Stimulated activated CD4-positive, alpha-beta T cell treated with anti-CD3 and anti-CD28 coated beads, TNF-alpha, amount 100 ng/mL, for 24 hours (primary cell): ENCODE results near the gene SHISAL1.

ENCODE experiments used
- DNase-seq, 3 experiments: peaks; one replicate each; pipeline ENCODE4 v3.0.0-alpha.2; 2020; ENCODE audit warnings: low read depth in 3 of 3

Gene SHISAL1

GRCh38 chr22:44210722-44211121 is 102.0 kb downstream of the SHISAL1 start:
- no peak for DNase-seq

DNA sequence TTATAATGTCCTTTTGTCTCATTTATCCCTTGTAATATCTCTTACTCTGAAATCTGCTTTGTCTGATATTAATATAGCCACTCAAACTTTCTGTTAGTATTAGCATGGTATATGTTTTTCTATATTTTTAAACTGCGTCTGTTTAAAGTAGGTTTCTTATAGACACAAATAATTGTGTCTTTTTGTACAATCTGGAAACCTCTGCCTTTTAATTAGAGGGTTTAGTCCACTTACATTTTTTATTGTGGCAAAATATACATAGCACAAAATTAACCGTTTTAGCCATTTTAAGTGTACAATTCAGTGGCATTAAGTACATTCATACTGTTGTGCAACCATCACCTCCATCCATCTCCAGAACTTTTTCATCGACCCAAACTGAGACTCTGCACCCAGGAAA is 103.4 kb downstream of the SHISAL1 start:
- DNase-seq, result no peak

DNA sequence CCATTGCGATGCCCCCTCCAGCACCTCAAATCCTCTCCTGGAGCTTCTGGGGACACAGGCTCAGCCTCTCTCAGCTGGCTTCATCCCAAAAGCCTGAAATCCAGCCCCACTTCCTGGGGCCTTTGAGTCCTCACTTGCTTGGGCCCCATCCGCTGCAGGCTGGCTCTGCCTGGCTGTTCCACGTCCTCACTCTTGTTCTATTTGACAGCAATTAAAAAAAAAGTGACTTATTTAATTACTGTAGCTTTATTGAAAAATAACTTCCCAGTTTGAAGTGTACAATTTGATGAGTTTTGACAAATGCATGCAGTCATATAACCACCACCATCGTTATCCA is 104.8 kb downstream of the SHISAL1 start:
- no peak for DNase-seq

GRCh38 chr22:44207173-44207980 is 105.4 kb downstream of the SHISAL1 start:
- DNase-seq, result no peak

DNA sequence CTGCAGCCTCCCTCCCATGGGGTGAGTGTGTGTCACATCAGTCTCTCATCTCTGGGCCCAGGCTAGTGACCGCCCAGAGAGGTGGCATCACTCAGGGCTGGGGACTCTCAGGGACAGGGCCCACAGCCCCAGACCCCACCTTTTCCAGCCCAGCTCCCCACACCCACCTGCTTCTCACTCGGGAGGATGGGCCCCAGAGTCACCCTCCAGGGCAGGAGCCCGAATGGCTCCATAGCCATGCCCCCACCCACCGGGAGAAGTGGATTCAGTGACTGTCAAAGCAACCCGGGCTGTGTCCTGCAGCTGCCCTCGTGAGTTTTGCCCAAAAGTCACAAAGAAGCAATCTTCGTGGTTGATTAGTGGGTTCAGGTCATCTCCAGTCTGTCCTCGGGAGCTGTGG is 106.1 kb downstream of the SHISAL1 start:
- no peak for DNase-seq

DNA sequence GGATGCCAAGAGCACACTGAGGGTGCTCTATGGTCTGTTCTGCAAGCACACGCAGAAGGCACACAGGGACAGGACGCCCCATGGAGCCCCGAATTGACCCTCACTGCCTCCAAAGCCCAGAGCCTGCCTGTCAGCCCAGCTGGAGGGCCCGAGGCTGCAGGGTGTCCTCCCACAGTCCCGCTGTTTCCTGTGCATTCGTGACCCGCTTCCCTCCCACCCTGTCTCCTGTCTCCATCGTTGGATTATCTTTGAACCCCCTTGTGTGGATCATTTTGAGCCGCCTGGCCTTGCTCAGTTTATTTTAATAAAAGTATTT is 106.5 kb downstream of the SHISAL1 start:
- DNase-seq, result no peak

DNA sequence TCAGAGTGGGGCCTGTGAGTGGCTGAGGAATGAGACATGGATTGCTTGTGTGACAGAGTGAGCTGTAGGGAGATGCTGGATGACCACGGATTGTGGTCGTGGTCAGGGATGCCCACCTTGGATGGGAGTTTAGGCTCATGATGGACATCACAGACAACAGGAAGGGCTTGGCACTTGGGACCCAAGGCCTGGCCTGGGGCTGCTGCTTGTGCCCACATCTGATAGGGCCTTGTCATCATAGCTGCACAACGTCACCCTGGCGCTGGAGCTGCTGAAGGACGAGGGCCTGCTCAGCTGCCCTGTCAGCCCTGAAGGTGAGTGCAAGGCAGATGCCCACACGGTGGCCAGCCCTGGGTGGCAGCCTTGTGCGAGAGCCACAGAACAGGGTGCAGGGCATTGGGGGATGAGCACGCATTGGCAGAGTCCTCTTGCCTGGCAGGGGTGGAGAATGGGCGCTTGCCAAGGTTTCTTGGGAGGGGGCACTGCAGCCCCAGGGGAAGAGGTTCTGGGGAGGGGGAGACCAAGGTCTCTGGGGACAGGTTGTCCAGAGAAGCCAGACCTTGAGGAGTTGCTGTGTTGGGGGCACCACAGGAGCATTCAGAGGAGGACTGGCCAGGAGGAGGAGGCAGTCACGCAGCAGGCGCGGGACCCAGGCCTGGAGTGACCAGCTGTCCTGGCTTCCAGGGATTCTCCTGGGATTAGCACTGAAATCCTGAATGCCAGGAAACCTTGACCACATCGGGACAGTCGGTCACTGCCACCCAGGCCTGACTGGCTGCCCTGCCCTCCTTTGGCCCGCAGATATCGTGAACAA is 107.0 kb downstream of the SHISAL1 start:
- no peak for DNase-seq

DNA sequence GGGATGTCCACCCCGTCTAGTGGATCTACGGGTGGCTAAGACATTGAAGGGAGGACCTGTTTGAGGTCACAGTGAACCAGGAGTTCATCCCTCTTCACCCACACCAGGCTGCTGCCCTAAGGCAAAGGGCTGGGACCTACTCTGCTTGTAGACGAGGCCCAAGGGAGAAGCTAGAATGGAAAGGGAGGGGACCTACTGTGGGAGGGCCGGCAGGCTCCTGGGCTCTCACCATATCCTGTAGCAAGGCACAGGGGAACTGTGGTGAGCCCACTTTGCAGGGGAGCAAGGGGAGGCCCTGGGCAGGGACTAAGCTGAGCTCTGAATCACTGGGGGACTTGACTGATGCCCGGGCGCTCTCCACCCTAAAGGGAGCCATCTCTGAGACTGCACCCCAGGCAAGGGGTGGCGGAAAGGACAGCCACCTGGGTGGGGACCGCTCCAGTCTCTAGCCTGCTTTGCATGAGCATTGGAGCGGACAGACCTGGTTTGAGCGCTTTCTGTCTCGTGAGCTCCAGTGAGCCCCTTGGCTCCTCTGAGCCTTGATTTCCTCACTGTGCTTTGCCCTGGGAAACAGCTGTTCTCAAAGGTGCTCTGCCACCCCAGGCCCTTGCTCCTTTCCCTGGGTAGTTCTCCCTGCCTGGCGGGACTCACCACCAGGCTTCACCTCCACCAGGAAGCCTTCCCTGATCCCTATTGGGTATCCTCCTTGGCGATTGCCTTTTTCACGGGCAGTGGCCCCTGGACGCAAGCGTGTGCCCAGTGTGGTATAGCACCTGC is 107.8 kb downstream of the SHISAL1 start:
- DNase-seq, result no peak

- DNase-seq, result no peak
These were observed 109.5 kb downstream of the SHISAL1 start for GRCh38 chr22:44203203-44203602.

DNA sequence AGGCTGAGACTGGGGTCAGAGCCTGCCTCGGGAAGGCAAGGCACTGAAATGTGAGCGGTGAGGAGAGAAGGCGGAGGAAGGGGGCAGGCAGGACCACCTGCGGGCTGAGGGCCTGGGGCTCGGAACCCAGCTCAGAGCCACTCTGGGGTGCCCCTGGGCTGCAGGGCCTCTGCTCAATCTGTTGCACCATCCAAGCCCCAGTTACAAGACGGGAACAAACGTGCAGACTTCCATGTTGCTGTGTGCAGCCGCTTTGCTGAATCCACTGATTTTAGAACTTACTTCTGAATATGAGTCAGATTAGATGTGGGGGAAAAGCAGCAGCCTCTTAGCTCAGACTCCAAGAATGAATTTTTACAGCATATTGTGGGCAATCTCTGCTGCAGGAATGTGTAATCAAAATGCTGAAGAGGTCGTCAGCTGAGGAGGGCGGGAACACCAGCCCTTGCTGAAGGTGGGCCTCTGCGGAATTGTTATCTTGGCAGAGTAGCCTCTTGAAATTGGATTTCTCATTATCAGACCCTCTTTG is 110.4 kb downstream of the SHISAL1 start:
- no peak for DNase-seq

- no peak for DNase-seq
These were observed 111.1 kb downstream of the SHISAL1 start for GRCh38 chr22:44201665-44202064.

DNA sequence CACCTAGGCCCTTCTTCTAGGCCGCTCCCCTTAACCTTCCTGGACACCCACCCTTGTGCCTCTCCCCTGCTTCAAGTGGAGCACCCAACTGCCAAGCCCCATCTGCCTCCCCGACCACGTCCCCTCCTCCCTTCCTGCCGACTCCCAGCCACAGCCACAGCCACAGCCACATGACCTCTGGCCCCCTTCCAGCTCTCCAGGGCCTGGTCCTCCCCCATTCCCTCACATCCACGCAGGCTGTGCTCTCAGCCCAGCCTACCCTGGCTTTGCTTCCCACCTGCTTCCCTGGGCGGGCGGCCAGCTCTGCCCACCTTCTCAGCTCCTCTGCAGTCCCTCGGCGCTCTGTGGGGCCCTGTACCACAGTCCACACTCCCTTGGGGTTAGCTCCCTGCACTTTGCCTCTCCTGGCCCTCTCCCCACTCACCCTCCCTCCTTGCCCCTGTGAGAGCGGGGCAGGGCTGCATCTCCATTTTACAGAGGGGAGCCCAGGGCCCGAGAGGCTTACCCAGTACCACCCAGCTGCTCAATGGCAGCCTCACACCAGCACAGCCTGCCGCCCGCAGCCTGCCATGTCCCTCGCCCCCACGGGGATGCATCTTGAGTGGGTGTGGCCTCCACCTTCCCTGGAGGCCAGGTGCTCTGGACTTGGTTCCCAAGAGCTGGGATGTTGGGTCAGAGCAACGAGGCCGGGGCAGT is 111.7 kb downstream of the SHISAL1 start:
- DNase-seq, result no peak

DNA sequence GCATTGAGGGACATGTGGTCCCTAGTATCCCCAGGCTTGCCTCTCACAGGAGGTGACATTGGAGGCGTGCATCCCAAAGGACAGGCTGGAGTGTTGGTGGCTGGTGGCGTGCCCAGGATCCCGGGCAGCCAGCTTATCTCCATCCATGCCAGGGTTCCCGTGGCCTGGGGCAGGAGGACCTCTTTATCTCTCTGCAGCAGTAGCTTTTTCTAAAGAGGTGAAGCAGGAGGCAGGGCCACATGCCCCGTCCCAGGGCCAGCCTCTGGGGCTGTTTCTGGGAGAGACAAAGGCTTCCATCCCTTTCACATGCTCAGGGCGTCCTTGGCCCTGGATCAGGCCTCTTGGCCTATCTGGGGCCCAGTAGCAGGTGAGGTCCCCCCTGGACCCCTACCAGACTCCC is 112.3 kb downstream of the SHISAL1 start:
- no peak for DNase-seq

- no peak for DNase-seq
These were observed 112.9 kb downstream of the SHISAL1 start for GRCh38 chr22:44199866-44200265.

- no peak for DNase-seq
These were observed 113.6 kb downstream of the SHISAL1 start for GRCh38 chr22:44199164-44199563.

DNA sequence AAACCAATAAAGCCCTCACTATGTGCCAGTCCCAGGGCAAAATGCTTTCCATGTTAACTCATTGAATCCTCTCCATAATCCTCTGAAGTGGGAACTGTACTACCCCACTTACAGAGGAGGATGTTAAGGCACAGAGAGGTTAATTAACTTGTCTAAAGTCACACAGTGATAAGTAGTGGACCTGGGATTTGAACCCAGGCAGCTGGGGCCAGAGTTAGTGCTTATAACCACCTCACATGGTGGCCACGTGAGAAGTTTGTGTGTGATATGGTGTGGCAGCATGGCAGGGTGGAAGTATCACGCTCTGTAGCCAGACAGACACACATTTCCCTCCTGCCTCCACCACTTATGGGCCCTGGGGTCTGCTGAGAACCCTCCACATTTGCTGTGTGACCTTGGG is 115.5 kb downstream of the SHISAL1 start:
- DNase-seq, result no peak

- DNase-seq, result no peak
These were observed 116.0 kb downstream of the SHISAL1 start for GRCh38 chr22:44196731-44197131.

DNA sequence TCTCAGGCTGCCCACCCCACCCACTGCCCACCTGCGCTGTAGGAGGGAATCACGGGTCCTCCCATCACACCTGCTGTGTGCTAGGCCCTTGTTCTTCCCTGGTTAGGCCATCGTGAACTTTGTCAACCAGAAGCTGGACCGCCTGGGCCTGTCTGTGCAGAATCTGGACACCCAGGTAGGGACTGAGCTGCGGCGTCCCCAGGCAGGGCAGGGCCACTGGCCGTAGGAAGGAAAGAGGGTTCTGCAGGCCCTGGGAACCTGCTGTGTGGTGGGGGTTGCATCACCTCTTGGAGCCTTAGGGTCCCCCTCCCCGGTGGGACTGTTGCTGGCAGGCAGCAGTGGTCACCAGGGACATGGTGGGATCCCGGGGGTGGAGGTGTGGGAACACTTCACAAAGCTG is 116.5 kb downstream of the SHISAL1 start:
- DNase-seq, result no peak

- no peak for DNase-seq
These were observed 117.4 kb downstream of the SHISAL1 start for GRCh38 chr22:44195189-44195871.

- DNase-seq, result no peak
These were observed 118.2 kb downstream of the SHISAL1 start for GRCh38 chr22:44194569-44194968.
